GM12875 (cell line): ENCODE data around the gene VDAC1.
"Not testable (repeated sequence)": the region's sequence is repeated elsewhere in the genome, so short reads cannot be mapped to it uniquely, and the experiment has no call there.

Source experiments
- H3K4me3 ChIP-seq: one replicate; pipeline ENCODE4 v1.5.1; 2011; ENCODE audit warnings: low read depth, low read length, control low read depth
- TF ChIP-seq, protein P1 (sequence below): IDR thresholded peaks from 2 replicates; pipeline ENCODE4 v1.5.1; 2011; ENCODE audit warnings: low read depth, mild to moderate bottlenecking, control low read depth, inconsistent platforms, low read length, moderate library complexity, borderline replicate concordance; ENCODE audit not compliant: insufficient read depth

The VDAC1 gene

DNA sequence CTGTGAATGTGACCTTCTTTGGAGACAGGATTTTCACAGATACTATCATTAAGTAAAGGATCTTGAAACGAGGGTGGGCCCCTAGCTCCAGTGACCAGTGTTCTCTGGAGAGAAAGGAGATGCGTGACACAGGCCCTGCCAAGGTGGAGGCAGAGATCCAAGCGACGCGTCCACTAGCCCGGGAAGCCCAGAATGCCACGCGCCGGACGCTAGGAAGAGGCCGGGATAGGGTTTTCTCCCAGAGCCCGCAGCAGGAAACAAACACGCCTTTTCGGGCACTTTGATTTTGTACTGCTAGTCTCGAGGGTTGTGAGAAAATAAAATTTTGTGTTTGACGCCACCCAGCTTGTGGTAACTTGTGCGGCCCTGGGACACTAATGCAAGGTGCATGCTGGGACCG is 29.6 kb upstream of the VDAC1 start:
- no peak overlapping the region for H3K4me3 ChIP-seq
- TF ChIP-seq, protein P1, sequence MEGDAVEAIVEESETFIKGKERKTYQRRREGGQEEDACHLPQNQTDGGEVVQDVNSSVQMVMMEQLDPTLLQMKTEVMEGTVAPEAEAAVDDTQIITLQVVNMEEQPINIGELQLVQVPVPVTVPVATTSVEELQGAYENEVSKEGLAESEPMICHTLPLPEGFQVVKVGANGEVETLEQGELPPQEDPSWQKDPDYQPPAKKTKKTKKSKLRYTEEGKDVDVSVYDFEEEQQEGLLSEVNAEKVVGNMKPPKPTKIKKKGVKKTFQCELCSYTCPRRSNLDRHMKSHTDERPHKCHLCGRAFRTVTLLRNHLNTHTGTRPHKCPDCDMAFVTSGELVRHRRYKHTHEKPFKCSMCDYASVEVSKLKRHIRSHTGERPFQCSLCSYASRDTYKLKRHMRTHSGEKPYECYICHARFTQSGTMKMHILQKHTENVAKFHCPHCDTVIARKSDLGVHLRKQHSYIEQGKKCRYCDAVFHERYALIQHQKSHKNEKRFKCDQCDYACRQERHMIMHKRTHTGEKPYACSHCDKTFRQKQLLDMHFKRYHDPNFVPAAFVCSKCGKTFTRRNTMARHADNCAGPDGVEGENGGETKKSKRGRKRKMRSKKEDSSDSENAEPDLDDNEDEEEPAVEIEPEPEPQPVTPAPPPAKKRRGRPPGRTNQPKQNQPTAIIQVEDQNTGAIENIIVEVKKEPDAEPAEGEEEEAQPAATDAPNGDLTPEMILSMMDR, result no peak

DNA sequence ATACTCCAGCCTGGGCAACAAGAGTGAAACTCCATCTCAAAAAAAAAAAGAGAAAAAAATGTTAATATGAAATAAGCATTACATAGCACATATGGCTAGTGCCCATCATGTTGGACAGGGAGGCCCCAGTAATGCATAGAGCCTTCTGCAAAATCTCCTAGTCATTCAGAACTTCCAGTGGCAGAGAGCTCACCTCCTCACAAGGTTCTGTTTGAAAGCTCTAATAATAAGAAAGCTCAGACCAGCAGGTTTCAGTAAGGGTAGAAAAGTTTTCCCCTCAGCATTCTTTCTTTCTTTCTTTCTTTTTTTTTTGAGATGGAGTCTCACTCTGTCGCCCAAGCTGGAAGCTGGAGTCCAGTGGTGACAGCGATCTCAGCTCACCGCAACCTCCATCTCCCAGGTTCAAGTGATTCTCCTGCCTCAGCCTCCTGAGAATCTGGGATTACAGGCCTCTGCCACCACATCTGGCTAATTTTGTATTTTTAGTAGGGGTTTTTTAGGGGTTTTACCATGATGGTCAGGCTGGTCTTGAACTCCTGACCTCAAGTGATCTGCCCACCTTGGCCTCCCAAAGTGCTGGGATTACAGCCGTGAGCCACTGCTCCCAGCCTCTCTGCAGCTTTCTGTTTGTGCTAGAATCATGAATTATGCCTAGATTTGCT is 25.7 kb upstream of the VDAC1 start:
- not testable (repeated sequence) for H3K4me3 ChIP-seq

DNA sequence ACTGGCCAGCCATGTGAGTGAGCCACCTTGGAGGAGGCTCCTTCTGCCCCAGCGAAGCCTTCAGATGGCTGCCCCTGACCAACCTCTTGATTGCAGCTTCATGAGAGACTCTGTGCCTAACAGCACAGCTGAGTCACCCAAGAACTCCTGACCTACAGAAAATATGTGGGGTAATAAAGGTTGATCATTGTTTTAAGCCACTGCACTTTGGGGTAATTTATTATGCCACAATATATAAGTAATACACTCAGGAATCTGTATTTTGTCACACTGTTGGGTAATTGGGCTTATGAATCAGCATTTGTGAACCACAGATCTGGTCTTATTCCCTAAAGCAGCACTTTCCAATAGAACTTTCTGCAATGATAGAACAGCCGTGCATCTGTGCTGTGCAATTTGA is 24.4 kb upstream of the VDAC1 start:
- TF ChIP-seq, protein P1, result no peak
- H3K4me3 ChIP-seq, result no peak overlapping the region

DNA sequence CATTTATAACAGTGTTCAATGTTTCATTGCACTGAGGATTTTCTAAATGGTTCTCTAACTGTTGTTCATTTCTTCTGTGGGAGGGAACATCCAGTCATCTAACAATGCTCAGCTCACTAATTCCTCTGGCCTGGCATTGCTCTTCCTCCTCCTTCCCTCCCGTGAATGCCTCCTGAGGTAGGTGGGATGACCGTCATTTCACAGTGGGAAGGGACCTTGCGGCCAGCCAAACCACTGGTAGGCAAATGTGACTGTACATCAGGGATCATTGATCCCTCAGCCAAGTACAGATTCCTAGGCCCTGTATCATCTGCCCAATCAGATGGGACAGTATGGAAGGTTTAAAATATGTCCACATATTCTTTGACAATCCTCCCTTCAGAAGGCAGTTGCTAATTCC is 23.7 kb upstream of the VDAC1 start:
- TF ChIP-seq, protein P1, result no peak
- H3K4me3 ChIP-seq, result no peak overlapping the region

DNA sequence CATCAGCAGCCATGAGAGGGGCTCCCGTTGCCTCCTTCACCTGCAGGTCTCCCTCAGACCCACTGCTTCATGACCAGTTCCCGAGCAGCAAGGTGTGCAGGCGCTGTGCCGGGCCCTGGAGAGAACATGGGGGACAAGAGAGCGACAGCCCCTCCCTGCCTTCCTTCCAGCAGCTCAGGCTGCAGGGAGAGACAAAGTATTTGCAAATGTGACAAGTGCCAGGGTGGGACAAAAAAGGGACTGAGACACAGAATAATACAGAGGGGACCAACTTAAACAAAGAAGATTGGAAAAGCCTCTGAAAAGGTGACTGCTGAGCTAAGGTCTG is 22.5 kb upstream of the VDAC1 start:
- TF ChIP-seq, protein P1, result no peak
- no peak overlapping the region for H3K4me3 ChIP-seq

DNA sequence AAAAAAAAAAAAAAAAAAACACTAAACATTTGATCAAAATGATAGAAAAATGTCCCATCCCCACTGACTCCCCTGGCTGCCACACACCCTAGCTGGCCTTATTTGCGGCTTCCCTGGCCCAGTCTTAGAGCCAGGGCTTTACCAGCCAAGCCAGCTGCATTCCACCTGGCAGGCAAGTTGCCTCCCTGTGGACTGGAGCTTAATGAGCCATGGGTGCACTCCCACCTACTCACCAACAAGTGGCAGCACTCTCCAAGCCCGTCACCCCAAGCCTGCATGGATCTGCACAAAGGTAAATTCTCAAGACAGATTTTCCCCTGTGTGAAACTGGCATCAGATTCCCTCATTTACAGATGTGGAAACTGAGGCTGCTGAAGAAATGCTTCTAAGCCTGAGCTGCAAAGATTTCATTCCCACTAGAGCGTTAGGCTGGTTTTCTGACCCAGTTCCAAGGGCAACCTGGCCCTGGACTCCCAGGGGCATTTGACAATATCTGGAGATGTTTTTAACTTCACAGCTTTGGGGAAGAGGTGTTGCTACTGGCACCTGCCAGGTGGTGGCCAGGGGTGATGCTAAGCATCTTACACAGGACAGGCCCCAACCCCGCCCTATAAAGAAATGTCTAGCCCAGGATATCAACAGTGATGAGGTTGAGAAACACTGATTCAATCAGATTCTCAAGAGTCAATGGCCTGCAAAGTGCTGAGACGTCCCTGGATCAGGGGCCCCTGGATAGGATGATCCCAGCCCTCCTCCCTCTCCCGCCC is 21.9 kb upstream of the VDAC1 start:
- H3K4me3 ChIP-seq, result no peak overlapping the region
- TF ChIP-seq, protein P1, result peak; percentile 84

DNA sequence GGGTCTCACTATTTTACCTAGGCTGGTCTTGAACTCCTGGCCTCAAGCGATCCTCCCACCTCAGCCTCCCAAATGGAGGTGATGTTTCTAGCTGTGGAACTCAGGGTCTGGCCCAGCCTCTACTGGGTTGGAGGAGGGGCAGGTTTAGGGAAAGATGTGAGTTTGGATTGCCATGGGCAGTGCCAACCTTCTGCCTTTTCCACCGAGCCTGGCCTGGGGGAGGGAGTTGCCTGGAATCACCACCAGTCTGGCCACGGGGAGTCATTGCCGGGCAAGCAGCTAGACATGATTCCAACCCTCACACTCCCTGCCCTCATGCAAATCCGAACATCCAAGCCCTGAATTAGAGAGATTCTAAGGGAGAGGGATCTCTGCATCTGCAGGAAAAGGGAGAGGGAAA is 21.0 kb upstream of the VDAC1 start:
- H3K4me3 ChIP-seq, result no peak overlapping the region
- TF ChIP-seq, protein P1, result no peak
